UCSD-AML1 (cell line): ENCODE measurements around the gene DEFB128.

Source experiments
- DNase-seq: peaks from one replicate; lab custom pipeline; 2025; ENCODE audit not compliant: unreplicated experiment; lab: John Stamatoyannopoulos, UW

The DEFB128 gene

DNA sequence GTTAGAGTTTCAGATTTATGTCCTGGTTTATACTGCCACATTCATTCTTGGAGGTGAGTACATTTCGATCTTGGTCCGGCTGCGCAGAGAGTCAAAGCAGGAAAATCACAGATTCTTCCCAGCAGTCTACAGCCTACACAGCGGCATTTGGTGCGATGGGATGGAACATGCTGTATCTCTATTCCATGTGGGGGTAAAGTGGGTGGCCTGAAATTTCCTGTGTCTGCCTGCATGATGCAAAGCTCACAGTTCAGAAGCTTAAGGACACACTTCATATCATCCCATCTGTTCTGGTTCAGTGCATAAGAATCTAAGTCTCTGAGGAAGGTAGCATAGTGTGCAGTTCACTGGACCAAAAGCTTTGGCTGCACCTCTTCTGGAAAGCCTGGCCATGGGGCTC, 32.4 kb downstream of the DEFB128 start, which contains the start of gene DEFB127:
Gene DEFB127 (plus strand): TSS at position 301 of the 400 bp plus-strand sequence. CDS start 91 bp downstream, at position 392.
- DNase-seq, result no peak

DNA sequence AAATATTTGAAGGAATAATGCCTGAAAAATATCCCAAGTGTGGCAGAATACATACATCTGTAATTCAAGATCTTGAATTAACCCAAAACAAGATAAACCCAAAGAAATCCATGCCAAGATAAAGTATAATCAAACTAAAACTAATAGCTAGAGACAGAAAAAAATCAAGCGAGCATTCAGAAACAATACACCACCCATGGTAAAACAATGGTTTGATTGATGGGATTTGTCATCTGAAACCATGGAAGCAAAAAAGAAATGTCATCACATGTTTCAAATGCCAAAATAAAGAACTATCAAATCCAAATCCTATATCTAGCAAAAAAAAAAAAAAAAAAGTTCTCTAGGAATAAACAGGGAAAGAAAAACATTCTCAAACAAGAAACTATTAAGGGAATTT, 37.4 kb downstream of the DEFB128 start:
- no peak for DNase-seq

GRCh38 chr20:145877-146276, 43.6 kb downstream of the DEFB128 start:
- DNase-seq, result no peak

GRCh38 chr20:142290-142689, 47.2 kb downstream of the DEFB128 start, which contains the start of gene DEFB126:
DEFB126 (plus strand) TSS chr20:142590; CDS start chr20:142629, 39 bp downstream.
- no peak for DNase-seq
